Measurements from ENCODE around the gene DEPP1. TPM values are rescaled to one million over a fixed set of nuclear protein-coding genes. Genes with fewer than 3 reads are reported as not detected.
A peak's percentile ranks its signal among the peaks of the same experiment; 100 is the strongest.

The DEPP1 gene
- total and polyA plus RNA-seq, 2 of the 13 experiments (the other 11 are each of a cell fraction or from before 2014, with no cell fraction given): 14.8 to 270 TPM

- TF ChIP-seq ZBTB8A (CRISPR knock-in tag; IDR thresholded peaks at IDR 0.05; ENCODE audit: borderline replicate concordance, low read depth): 0 out of 2 replicates have a peak, but pooled peaks have one; percentile 36
- peak; percentile 90; the same call in 1 of the 2 replicates for TF ChIP-seq PBX3 (CRISPR knock-in tag; IDR thresholded peaks at IDR 0.05; ENCODE audit: borderline replicate concordance)
- TF ChIP-seq CCAR2 (optimal IDR thresholded peaks at IDR 0.05; ENCODE audit: low read depth, low read length): no peak
- peak; percentile 85 for TF ChIP-seq ZMYM4 (CRISPR knock-in tag; IDR thresholded peaks at IDR 0.05)
- TF ChIP-seq TFDP2 (CRISPR knock-in tag; IDR thresholded peaks at IDR 0.05): peak; percentile 23; the same call in 1 of the 2 replicates
- TF ChIP-seq NBN (conservative IDR thresholded peaks at IDR 0.05): no peak
- TF ChIP-seq FIP1L1 (IDR thresholded peaks at IDR 0.05; ENCODE audit: borderline replicate concordance, insufficient read depth, low read depth, low read length): 0 out of 2 replicates have a peak, but pooled peaks have one; percentile 77
- TF ChIP-seq ZBTB33 (CRISPR knock-in tag; IDR thresholded peaks at IDR 0.05): peak; percentile 22; the same call in 1 of the 2 replicates
- no peak; the same call in 1 of the 2 replicates for TF ChIP-seq SNAPC2 (CRISPR knock-in tag; IDR thresholded peaks at IDR 0.05)
- TF ChIP-seq REXO4 (CRISPR knock-in tag; IDR thresholded peaks at IDR 0.05; ENCODE audit: borderline replicate concordance): no peak
- TF ChIP-seq EZH2 (conservative IDR thresholded peaks at IDR 0.05; ENCODE audit: low read depth, low read length): no peak
- no peak for TF ChIP-seq YEATS4 (CRISPR knock-in tag; IDR thresholded peaks at IDR 0.05; ENCODE audit: borderline replicate concordance)
- TF ChIP-seq KDM5A (IDR thresholded peaks at IDR 0.05; ENCODE audit: borderline replicate concordance, low read length): no peak
- no peak for TF ChIP-seq HDAC6 (IDR thresholded peaks at IDR 0.05; ENCODE audit: low read depth, low read length)
- no peak for TF ChIP-seq BRD4 (CRISPR knock-in tag; IDR thresholded peaks at IDR 0.05)
- peak; percentile 100 for TF ChIP-seq CBX1 (IDR thresholded peaks at IDR 0.05; ENCODE audit: low read depth)
- TF ChIP-seq CHD4 (IDR thresholded peaks at IDR 0.05; ENCODE audit: borderline replicate concordance, low read length): peak; percentile 60; the same call in 1 of the 2 replicates
- no peak for TF ChIP-seq GLI4 (CRISPR knock-in tag; IDR thresholded peaks at IDR 0.05; ENCODE audit: borderline replicate concordance)
- peak; percentile 1 for TF ChIP-seq AGO2 (optimal IDR thresholded peaks at IDR 0.05; ENCODE audit: low read depth, low read length)
- no peak; the same call in 1 of the 2 replicates for TF ChIP-seq ELF4 (CRISPR knock-in tag; IDR thresholded peaks at IDR 0.05; ENCODE audit: borderline replicate concordance)
- peak; percentile 100 for TF ChIP-seq AFF4 (CRISPR knock-in tag; IDR thresholded peaks at IDR 0.05)
Measured at GRCh38 chr10:44978570-44979280, at the start of gene DEPP1 (continued).
